Skeletal muscle cell (primary cell): ENCODE data around the gene RXRA.

Experiments
- DNase-seq: peaks from one replicate; pipeline ENCODE4 v3.0.0-alpha.2; 2010; ENCODE audit warnings: low read depth
- H3K4me3 ChIP-seq: 2 replicates; pipeline ENCODE4 v1.5.1; 2011; ENCODE audit warnings: low read depth, mild to moderate bottlenecking, control low read depth, low read length, moderate library complexity

RXRA gene

GRCh38 chr9:134333874-134334581 lies 7.8 kb downstream of the RXRA start:
- H3K4me3 ChIP-seq: no peak overlapping the region

GRCh38 chr9:134335061-134335460 lies 8.8 kb downstream of the RXRA start:
- no peak for DNase-seq
- H3K4me3 ChIP-seq: no peak overlapping the region

More at GRCh38 chr9:134333874-134334581, 7.8 kb downstream of the RXRA start:
- no peak for DNase-seq

- H3K4me3 ChIP-seq: no peak overlapping the region
- no peak for DNase-seq
These were observed 9.4 kb downstream of the RXRA start for GRCh38 chr9:134335486-134336220.

- H3K4me3 ChIP-seq: no peak overlapping the region
- DNase-seq: no peak
These were observed 10.0 kb downstream of the RXRA start for GRCh38 chr9:134336228-134336627.

GRCh38 chr9:134336924-134337323 lies 10.7 kb downstream of the RXRA start:
- H3K4me3 ChIP-seq: no peak overlapping the region
- DNase-seq: no peak

GRCh38 chr9:134337469-134337868 lies 11.2 kb downstream of the RXRA start:
- no peak for DNase-seq
- H3K4me3 ChIP-seq: no peak overlapping the region

- DNase-seq: no peak
These were observed 12.3 kb downstream of the RXRA start for GRCh38 chr9:134338394-134339182.

GRCh38 chr9:134339183-134339806 lies 13.0 kb downstream of the RXRA start:
- DNase-seq: no peak
- no peak overlapping the region for H3K4me3 ChIP-seq

More at GRCh38 chr9:134338394-134339182, 12.3 kb downstream of the RXRA start:
- no peak overlapping the region for H3K4me3 ChIP-seq

GRCh38 chr9:134340475-134341160 lies 14.4 kb downstream of the RXRA start:
- no peak for DNase-seq
- H3K4me3 ChIP-seq: no peak overlapping the region

GRCh38 chr9:134341306-134341705 lies 15.1 kb downstream of the RXRA start:
- DNase-seq: no peak
- no peak overlapping the region for H3K4me3 ChIP-seq

GRCh38 chr9:134341929-134342745 lies 15.9 kb downstream of the RXRA start:
- DNase-seq: no peak
- H3K4me3 ChIP-seq: no peak overlapping the region

- no peak for DNase-seq
- H3K4me3 ChIP-seq: no peak overlapping the region
These were observed 16.5 kb downstream of the RXRA start for GRCh38 chr9:134342746-134343115.

- DNase-seq: no peak
- no peak overlapping the region for H3K4me3 ChIP-seq
These were observed 17.4 kb downstream of the RXRA start for GRCh38 chr9:134343637-134344036.

- no peak for DNase-seq
These were observed 18.0 kb downstream of the RXRA start for GRCh38 chr9:134344068-134344799.

GRCh38 chr9:134344800-134345310 lies 18.6 kb downstream of the RXRA start:
- no peak overlapping the region for H3K4me3 ChIP-seq
- DNase-seq: no peak

More at GRCh38 chr9:134344068-134344799, 18.0 kb downstream of the RXRA start:
- H3K4me3 ChIP-seq: no peak overlapping the region

- no peak overlapping the region for H3K4me3 ChIP-seq
- DNase-seq: no peak
These were observed 19.5 kb downstream of the RXRA start for GRCh38 chr9:134345737-134346136.

GRCh38 chr9:134346151-134346550 lies 19.9 kb downstream of the RXRA start:
- H3K4me3 ChIP-seq: no peak overlapping the region
- DNase-seq: no peak
